BJ (cell line): ENCODE data around the gene BPIFB4. TPM values are rescaled to one million over a fixed set of nuclear protein-coding genes. Genes with fewer than 3 reads are reported as not detected.

Experiments
- CTCF ChIA-PET: fragments of 350-600 bp; formaldehyde crosslinking; extraction: SDS; loops from one replicate; lab custom pipeline; 2021; ENCODE audit warnings: antibody characterized with exemption, inconsistent platforms; lab: Yijun Ruan, JAX
- POLR2A ChIA-PET: fragments of 300-600 bp; sonication (Branson Sonifier 250); formaldehyde crosslinking; extraction: SDS; loops from one replicate; lab custom pipeline; 2021; ENCODE audit warnings: antibody characterized with exemption; lab: Charles Lee
- DNase-seq: peaks from one replicate; pipeline ENCODE4 v3.0.0-alpha.2; 2011; ENCODE audit warnings: low read depth
- H3K27me3 ChIP-seq: 2 replicates; pipeline ENCODE4 v1.6.0; 2011; ENCODE audit warnings: low read length; ENCODE audit not compliant: control insufficient read depth, insufficient read depth
- H3K36me3 ChIP-seq: 2 replicates; pipeline ENCODE4 v1.5.1; 2011; ENCODE audit warnings: low read length; ENCODE audit not compliant: control insufficient read depth, insufficient read depth
- H3K4me3 ChIP-seq: 2 replicates; pipeline ENCODE4 v1.5.1; 2011; ENCODE audit warnings: low read depth, mild to moderate bottlenecking, control low read depth, low read length
- CTCF ChIP-seq: IDR thresholded peaks from 2 replicates; pipeline ENCODE4 v1.5.1; 2011; ENCODE audit warnings: low read depth, mild to moderate bottlenecking, control low read depth, inconsistent platforms, low read length, moderate library complexity; ENCODE audit not compliant: insufficient read depth
- polyA plus RNA-seq: library from polyadenylated mRNA; depleted of rRNA; stranded (reverse); fragments of >200 nt; gene quantifications from 2 replicates; pipeline ENCODE4 v1.2.3, GENCODE V29; 2011

The BPIFB4 gene
- polyA plus RNA-seq, 1 experiment = not detected

- no peaks in the 10 kb centered on the region for H3K36me3 ChIP-seq
- H3K4me3 ChIP-seq = no peak overlapping the region
- TF ChIP-seq CTCF = no peak
- CTCF ChIA-PET = no interaction called here
- POLR2A ChIA-PET = no interaction called here
- no peaks in the 10 kb centered on the region for H3K27me3 ChIP-seq
- DNase-seq = no peak
These were observed 19.6 kb upstream of the BPIFB4 start for GRCh38 chr20:33059741-33060390.

GRCh38 chr20:33061658-33062028 is 17.8 kb upstream of the BPIFB4 start:
- ChIA-PET POLR2A (no interaction called here), CTCF (no interaction called here)
- no peak for DNase-seq
- 0 out of 2 replicates have a peak, but pooled peaks cover 2% of the 10 kb centered on the region for H3K27me3 ChIP-seq
- no peak for TF ChIP-seq CTCF
- no peak overlapping the region for H3K4me3 ChIP-seq
- H3K36me3 ChIP-seq = no peaks in the 10 kb centered on the region

GRCh38 chr20:33062105-33062824 is 17.2 kb upstream of the BPIFB4 start:
- CTCF ChIA-PET = no interaction called here
- TF ChIP-seq CTCF = no peak
- POLR2A ChIA-PET = no interaction called here

GRCh38 chr20:33062825-33063149 is 16.7 kb upstream of the BPIFB4 start:
- ChIA-PET CTCF (no interaction called here), POLR2A (no interaction called here)
- DNase-seq = no peak
- Histone ChIP-seq H3K4me3 (no peak overlapping the region), H3K27me3 (peaks cover 2% of the 10 kb centered on the region; the same call in 1 of the 2 replicates), H3K36me3 (no peaks in the 10 kb centered on the region)
- no peak for TF ChIP-seq CTCF

More at GRCh38 chr20:33062105-33062824, 17.2 kb upstream of the BPIFB4 start:
- no peak for DNase-seq
- H3K36me3 ChIP-seq = no peaks in the 10 kb centered on the region
- H3K4me3 ChIP-seq = no peak overlapping the region
- peaks cover 2% of the 10 kb centered on the region; the same call in 1 of the 2 replicates for H3K27me3 ChIP-seq

GRCh38 chr20:33063271-33063670 is 16.2 kb upstream of the BPIFB4 start:
- ChIA-PET POLR2A (no interaction called here), CTCF (no interaction called here)
- Histone ChIP-seq H3K4me3 (no peak overlapping the region), H3K27me3 (peaks cover 2% of the 10 kb centered on the region; the same call in 1 of the 2 replicates), H3K36me3 (no peaks in the 10 kb centered on the region)
- TF ChIP-seq CTCF = no peak
- no peak for DNase-seq
